ENCODE data around the gene DIAPH2.
"Not testable (repeated sequence)": the region's sequence is repeated elsewhere in the genome, so short reads cannot be mapped to it uniquely, and the experiment has no call there.

DIAPH2 gene

DNA sequence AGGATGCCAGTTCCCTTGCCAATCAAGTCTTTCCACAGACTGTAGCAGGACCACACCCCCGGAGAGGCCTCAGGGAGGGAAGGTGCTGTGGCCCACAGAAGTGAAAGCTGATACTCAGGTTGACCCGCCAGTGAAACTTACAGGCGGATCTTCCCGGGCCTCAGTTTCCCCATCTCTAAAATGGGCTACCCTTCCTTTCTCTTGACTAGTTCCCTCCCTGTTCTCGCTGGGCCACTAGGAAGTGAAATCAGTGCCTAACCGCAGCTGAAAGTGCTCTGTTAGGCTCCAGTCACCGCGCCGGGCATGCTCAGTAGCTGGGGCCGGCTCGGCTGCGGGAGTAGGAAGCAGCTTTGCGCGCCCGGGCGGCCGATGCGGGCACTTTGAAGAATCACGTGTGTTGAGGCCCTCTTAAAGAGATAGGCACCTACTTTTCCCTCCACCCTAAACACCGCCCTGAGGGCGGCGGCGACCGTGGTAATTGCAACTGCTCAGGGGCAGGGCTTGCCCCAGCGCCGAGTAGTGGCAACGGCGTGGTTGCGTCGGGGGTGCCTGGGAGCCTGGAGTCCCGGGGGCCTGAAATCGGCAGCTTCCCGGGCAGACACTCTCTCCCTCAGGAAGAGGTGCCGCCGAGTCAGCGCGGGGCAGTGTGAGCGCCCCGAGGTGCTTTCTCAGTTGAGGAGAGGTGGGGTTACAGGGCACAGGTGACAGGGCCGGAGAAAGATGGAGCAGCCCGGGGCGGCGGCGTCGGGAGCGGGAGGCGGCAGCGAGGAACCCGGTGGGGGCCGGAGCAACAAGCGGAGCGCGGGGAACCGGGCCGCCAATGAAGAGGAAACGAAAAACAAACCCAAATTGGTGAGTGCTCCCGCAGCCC lies at the start of gene DIAPH2:
DIAPH2 (plus strand) TSS at position 504 of the 871 bp plus-strand sequence.
- peak; percentile 86 for ATAC-seq
- DNase-seq = peak; percentile 70

GRCh38 chrX:96650023-96650422 lies 34.6 kb upstream of the DIAPH2 start:
- ATAC-seq = no peak
- DNase-seq = no peak

DNA sequence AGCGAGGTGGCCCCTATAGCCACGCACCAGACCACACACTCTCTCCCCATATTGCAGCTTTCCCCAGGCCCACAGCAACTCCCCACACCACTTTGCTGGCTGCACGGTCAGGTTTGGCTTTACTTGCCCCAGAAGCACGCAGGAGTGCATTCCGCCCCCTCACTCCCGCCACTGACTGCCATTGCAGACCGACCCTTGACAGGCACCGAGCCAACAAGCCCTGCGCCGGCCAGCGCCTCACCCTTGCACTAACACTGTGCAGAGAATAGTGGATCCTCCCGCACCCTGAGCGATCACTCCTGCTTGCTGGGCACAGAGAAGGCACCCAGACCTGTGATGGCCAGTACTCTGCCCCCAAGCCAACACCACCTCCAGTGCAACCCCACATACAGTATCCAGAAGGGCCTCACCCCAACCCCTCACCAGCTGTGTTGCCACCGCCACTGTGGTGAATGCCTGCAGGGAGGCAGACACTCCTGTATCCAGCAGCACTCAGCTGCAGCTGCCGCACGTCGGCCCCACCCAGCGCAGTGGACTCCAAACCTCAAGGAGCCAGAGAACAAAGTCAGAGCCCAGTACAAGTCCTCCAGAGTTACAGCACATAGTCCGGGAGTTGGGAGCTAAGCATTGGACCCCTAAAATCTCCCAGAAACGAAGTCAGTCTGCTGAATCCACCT lies 28.6 kb upstream of the DIAPH2 start:
- DNase-seq (no peak), ATAC-seq (no peak)

DNA sequence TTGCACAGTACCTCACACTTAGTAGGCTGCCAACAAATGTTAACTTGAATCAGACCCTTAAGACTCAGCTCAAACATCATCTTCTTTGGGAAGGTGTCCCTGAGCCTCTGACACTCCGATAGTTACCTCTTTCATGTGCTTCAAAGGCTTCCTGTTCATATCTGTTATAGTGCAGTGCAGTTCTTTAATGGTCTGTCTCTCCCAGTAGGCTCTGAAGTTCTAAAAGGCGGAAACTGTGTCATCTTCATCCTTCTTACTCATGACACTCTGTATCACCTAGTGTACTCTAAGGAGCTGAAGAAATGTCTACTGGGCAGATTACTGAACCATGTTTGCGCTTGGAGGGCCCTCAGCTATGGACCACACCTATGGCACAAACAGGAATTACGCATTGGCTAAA lies 2.1 kb upstream of the DIAPH2 start:
- ATAC-seq (no peak), DNase-seq (no peak)

DNA sequence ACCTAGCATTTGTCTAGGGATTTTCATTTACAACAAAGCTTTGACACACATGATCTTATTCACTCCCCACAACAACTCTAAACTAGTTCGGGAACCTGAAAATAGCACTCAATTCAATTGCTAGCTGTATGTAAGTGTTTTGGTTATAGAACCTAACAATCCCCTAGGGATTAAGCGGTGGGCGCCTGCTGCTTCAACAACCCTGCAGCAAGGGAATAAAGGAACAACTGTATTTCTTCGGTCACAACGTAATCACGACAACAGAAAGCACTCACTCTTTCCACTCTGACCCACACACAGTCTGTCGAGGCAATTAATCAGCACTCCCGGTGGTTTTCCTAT lies 674 bp upstream of the DIAPH2 start:
- DNase-seq (no peak), ATAC-seq (no peak)

GRCh38 chrX:96685210-96686099 lies 813 bp downstream of the DIAPH2 start:
- DNase-seq (peak; percentile 47), ATAC-seq (peak; percentile 69)

DNA sequence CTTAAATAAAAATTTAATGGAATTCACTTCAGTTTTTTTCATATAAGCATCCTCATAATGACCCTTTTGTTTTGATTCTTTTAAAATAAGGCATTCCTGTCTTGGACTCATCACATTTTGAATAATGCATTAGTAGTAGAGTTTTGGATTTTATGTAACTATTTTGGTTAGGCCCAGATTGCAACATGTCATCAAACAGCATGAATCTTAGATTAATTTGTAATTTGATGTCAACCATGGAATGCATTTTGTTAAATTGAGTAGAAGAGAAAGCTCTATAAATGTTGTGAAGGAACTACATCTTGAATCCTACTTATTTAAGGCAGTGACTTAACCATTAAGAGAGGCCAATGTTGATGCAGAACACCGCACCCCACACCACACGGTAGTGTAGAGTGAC lies 3.1 kb downstream of the DIAPH2 start:
- DNase-seq (no peak), ATAC-seq (no peak)

GRCh38 chrX:96688789-96689188 lies 4.1 kb downstream of the DIAPH2 start:
- ATAC-seq (no peak), DNase-seq (no peak)

GRCh38 chrX:96689991-96690390 lies 5.3 kb downstream of the DIAPH2 start:
- ATAC-seq = no peak

GRCh38 chrX:96692454-96692853 lies 7.8 kb downstream of the DIAPH2 start:
- no peak for DNase-seq
- ATAC-seq = no peak

More at GRCh38 chrX:96689991-96690390, 5.3 kb downstream of the DIAPH2 start:
- DNase-seq = no peak

DNA sequence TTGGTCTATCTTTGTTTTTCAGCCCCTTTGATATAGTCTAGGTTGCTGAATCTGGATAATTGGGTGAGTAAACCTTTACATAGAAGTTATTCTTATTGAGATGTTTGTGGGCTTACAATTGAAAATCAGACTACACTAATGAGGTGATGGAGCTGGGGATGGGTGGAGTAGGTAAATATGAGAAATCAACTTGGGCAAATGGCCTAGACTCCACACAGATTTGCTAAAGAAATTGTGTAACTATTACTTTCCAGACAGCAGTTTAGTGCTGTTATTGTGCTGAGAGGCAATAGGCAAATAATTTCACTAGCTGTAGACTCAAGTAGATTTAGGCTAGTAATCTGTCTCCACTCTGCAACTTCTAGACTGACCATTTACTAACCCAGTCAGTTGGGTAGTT lies 8.2 kb downstream of the DIAPH2 start:
- no peak for ATAC-seq
- no peak for DNase-seq

GRCh38 chrX:96693407-96693806 lies 8.8 kb downstream of the DIAPH2 start:
- DNase-seq (no peak), ATAC-seq (no peak)

GRCh38 chrX:96696462-96696861 lies 11.8 kb downstream of the DIAPH2 start:
- no peak for ATAC-seq
- DNase-seq = no peak

DNA sequence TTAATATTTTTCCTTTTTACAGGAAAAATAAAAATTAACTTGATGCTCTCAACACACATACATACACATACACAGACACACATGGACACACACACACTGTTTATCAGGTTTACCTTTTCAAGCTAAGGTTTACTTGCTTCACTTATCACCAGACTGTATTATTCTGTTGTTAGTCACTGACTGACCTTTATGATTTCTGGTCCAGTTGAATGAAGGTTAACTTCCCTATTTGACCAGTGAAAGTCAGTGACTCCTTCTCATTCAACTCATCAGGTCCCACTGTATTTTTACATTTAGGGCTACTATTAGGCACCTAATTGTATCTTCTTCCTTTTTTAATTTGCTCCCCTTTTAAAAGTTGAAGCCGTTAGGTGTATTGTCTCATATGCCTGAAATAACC lies 16.0 kb downstream of the DIAPH2 start:
- ATAC-seq = no peak
- no peak for DNase-seq

GRCh38 chrX:96703379-96703778 lies 18.7 kb downstream of the DIAPH2 start:
- ATAC-seq (no peak), DNase-seq (no peak)

GRCh38 chrX:96703816-96704215 lies 19.2 kb downstream of the DIAPH2 start:
- no peak for DNase-seq
- ATAC-seq = no peak

- no peak for DNase-seq
These were observed 20.0 kb downstream of the DIAPH2 start for GRCh38 chrX:96704629-96705028.

DNA sequence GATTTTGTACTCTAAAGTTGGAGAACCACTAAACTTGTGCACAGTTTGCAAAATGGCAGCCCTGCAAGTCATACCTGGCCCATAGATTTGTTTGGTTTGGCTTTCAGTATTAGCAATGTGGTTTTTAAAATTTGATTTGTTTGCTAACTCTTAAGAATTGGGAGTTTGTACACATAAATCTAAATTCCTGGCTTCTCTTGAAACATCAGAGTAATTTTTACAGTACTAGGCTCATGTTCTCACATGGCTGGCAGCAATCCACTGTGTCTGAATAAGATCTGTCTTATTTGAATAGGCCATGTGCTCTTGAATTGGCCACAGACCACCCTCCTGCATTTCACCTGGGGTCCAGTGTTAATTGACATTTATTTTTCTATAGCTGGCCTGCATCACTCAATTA lies 21.3 kb downstream of the DIAPH2 start:
- no peak for DNase-seq
- ATAC-seq = no peak

More at GRCh38 chrX:96704629-96705028, 20.0 kb downstream of the DIAPH2 start:
- ATAC-seq = no peak

DNA sequence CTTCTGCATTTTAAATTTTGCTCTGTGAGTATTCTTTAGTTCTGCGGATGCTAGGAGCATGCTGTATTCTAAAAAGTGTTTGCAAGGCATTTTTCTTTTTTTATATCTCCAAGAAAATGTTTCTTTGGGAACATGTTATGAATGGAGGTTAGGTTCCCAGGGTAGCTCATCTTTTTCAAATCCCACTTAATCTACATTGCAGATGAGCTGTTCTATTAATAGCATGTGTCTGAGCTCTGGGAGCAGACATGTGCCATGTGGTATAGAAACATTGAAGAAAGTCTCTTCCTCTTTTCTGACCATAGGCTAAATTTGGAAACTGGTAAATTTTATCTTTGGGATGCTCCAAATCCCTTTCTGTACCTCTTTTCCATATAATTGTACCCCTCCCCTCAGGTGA lies 23.2 kb downstream of the DIAPH2 start:
- no peak for ATAC-seq
- DNase-seq = no peak

- no peak for DNase-seq
These were observed 25.4 kb downstream of the DIAPH2 start for GRCh38 chrX:96710031-96710430.

GRCh38 chrX:96713303-96713702 lies 28.7 kb downstream of the DIAPH2 start:
- ATAC-seq = no peak

More at GRCh38 chrX:96710031-96710430, 25.4 kb downstream of the DIAPH2 start:
- no peak for ATAC-seq

GRCh38 chrX:96714393-96714792 lies 29.8 kb downstream of the DIAPH2 start:
- not testable (repeated sequence) for ATAC-seq, DNase-seq

More at GRCh38 chrX:96713303-96713702, 28.7 kb downstream of the DIAPH2 start:
- no peak for DNase-seq

Measured in stimulated activated naive CD8-positive, alpha-beta T cell treated with anti-CD3 and anti-CD28 coated beads, Interleukin-15, Interleukin-2, amounts not matched to agents 100 U/mL and 50 U/mL, for 24 hours (primary cell).